Thyroid gland (tissue), 4 donors: ENCODE results near the gene NXPE3. TPM values are rescaled to one million over a fixed set of nuclear protein-coding genes. Genes with fewer than 3 reads are reported as not detected.
A peak's percentile ranks its signal among the peaks of the same experiment; 100 is the strongest.

Experiments
- DNase-seq, 2 donors: peaks; one replicate each; pipeline ENCODE4 v3.0.0-alpha.2; 2019
- H3K27ac ChIP-seq, 3 donors: fragments of 200-600 bp; sonication (generic); 1 replicate in 2 of 3; 2 replicates in 1 of 3; pipeline ENCODE4 v1.5.1; 2016 to 2019; ENCODE audit warnings: mild to moderate bottlenecking in 1 of 3, moderate library complexity in 1 of 3
- H3K27me3 ChIP-seq: fragments of 200-600 bp; sonication (generic); one replicate; pipeline ENCODE4 v1.5.1; 2019
- H3K36me3 ChIP-seq, 2 donors: fragments of 200-600 bp; sonication (generic); one replicate each; pipeline ENCODE4 v1.5.1; 2016 to 2019
- H3K4me1 ChIP-seq, 2 donors: fragments of 200-600 bp; sonication (generic); one replicate each; pipeline ENCODE4 v1.5.1; 2017 to 2019
- H3K4me3 ChIP-seq, 3 donors: fragments of 200-600 bp; sonication (generic); replicated peaks in 1 of 3; 1 replicate in 2 of 3; 2 replicates in 1 of 3; pipeline ENCODE4 v1.5.1; 2016; ENCODE audit warnings: mild to moderate bottlenecking in 1 of 3
- H3K9me3 ChIP-seq: fragments of 200-600 bp; sonication (generic); one replicate; pipeline ENCODE4 v1.5.1; 2017
- POLR2A ChIP-seq, 2 donors: fragments of 450-650 bp; IDR thresholded peaks; one replicate each; pipeline ENCODE4 v1.6.1; 2017; ENCODE audit warnings: antibody characterized with exemption in 2 of 2, mild to moderate bottlenecking in 2 of 2, moderate library complexity in 1 of 2
- WGBS, 2 donors: methylation state at CpG; one replicate each; pipeline ENCODE4 v1.1.5; 2017; 5-methylcytosine and 5-hydroxymethylcytosine counted together
- intact Hi-C: fragments of 100-400 bp; cut with DNase I; formaldehyde crosslinking; loops from one replicate; pipeline ENCODE4 v1.15.1; 2023
- total RNA-seq, 4 donors: library from RNA; depleted of rRNA; stranded (reverse); fragments of >200 nt; gene quantifications; one replicate each; pipeline ENCODE4 v1.2.3, GENCODE V29; 2016
- TF ChIP-seq, protein P1 (sequence below), 6 experiments: fragments of 200-600 bp in 3 of 6; fragments of 450-650 bp in 3 of 6; sonication (generic) in 3 of 6; IDR thresholded peaks; one replicate each; pipeline ENCODE4 v1.5.1; 2016 to 2019; ENCODE audit warnings: antibody characterized with exemption in 6 of 6, mild to moderate bottlenecking in 2 of 6, inconsistent platforms in 1 of 6, moderate library complexity in 1 of 6

Gene NXPE3
- total RNA-seq, 4 donors from 2014 or later = 10.5 to 18.9 (median 13.2) TPM

DNA sequence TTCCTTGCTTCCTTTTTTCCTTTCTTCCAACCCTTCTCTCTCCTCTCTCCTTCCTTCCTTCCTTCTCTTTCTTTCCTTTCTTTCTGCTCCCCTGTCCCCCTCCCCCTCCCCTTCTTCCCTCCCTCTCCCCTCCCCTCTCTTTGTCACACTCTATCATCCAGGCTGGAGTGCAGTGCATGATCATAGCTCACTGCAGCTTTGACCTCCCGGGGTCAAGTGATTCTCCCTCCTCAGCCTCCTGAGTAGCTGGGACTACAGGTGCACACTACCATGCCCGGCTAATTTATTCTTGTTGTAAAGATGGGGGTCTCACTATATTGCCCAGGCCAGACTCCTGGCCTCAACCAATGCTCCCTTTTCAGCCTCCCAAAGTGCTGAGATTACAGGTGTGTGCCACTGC, 89.0 kb downstream of the NXPE3 start:
- Histone ChIP-seq H3K27ac (peak overlapping the region; percentile 49 to 69 (median 69)), H3K27me3 (no peaks in the 10 kb centered on the region), H3K36me3 (no peaks in the 10 kb centered on the region), H3K4me3 (no peak overlapping the region), H3K4me1 (peaks cover 25 to 29% of the 10 kb centered on the region in 2 donors), H3K9me3 (no peaks in the 10 kb centered on the region)
- WGBS, 2 donors = 67 to 68% methylated on average over 2 of the region's 2 CpGs
- intact Hi-C loops = no loop called here
- no peak for DNase-seq
- no peak for TF ChIP-seq POLR2A (IDR thresholded peaks at IDR 0.05)
- TF ChIP-seq, protein P1, sequence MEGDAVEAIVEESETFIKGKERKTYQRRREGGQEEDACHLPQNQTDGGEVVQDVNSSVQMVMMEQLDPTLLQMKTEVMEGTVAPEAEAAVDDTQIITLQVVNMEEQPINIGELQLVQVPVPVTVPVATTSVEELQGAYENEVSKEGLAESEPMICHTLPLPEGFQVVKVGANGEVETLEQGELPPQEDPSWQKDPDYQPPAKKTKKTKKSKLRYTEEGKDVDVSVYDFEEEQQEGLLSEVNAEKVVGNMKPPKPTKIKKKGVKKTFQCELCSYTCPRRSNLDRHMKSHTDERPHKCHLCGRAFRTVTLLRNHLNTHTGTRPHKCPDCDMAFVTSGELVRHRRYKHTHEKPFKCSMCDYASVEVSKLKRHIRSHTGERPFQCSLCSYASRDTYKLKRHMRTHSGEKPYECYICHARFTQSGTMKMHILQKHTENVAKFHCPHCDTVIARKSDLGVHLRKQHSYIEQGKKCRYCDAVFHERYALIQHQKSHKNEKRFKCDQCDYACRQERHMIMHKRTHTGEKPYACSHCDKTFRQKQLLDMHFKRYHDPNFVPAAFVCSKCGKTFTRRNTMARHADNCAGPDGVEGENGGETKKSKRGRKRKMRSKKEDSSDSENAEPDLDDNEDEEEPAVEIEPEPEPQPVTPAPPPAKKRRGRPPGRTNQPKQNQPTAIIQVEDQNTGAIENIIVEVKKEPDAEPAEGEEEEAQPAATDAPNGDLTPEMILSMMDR (IDR thresholded peaks at IDR 0.05) = no peak

DNA sequence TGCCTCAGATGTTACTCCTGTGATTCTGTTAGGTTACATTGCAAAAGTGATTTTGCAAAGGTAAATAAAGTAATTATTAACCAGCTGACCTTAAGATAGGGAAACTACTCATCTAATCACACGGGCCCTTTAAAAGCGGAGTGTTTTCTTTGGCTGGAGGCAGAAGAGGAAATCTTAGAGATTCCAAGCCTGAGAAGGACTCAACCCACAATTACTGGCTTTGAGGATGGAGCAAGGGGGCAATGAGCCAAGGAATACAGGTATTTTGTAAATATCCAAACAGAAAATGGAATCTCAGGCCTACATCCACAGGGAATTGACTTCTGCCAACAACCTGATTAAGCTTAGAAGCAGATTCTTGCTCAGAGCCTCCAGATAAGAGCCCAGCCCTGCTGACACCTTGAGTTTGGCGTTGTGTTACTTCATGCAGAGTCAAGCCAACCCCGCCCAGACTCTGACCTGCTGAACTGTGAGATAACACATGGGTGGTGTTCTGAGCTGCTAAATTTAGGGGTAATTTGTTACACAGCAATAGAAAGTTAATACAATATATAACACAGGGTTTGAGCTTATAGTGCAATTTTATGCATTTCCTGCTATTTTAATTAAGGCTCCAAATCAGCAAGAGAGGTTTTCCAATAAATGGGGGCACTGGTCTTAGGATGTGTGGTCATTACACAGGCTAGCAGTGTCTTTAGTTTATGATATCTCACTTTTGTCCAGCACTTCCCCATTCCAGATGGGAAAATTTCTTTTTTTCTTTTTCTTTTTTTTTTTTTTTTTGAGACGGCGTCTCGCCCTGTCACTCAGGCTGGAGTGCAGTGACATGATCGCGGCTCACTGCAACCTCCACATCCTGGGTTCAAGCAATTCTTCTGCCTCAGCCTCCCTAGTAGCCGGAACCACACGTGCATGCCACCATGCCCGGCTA, 89.8 kb downstream of the NXPE3 start:
- Histone ChIP-seq H3K27me3 (no peaks in the 10 kb centered on the region), H3K27ac (peak overlapping the region; percentile 49 to 69 (median 69)), H3K4me3 (no peak overlapping the region), H3K9me3 (no peaks in the 10 kb centered on the region), H3K36me3 (no peaks in the 10 kb centered on the region), H3K4me1 (peaks cover 25 to 29% of the 10 kb centered on the region in 2 donors)
- peak; percentile 55 to 62 for DNase-seq
- intact Hi-C loops = no loop called here
- no peak for TF ChIP-seq POLR2A (IDR thresholded peaks at IDR 0.05)
- TF ChIP-seq, protein P1 (IDR thresholded peaks at IDR 0.05) = no peak
- WGBS, 2 donors = 66 to 71% methylated on average over 12 of the region's 12 CpGs

DNA sequence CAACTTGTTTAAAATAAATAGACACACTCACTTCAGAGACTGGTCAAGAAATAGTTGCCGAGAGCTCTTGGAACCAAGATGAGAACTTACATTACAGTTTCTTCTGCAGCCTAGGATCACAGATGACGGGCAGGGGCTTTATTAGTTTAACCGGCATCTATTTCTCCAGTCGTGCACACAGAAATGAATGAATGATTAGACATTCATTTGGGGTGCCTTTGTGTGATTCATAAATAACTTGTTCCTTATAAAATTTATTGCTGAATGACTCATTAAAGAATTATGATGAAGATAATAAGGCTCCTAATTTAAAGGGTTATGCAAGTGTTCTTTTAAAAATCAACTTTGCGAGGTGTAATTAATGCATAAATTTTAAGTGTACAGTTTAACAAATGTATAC, 91.1 kb downstream of the NXPE3 start:
- no peak for DNase-seq
- no peak overlapping the region for H3K27ac ChIP-seq
- H3K9me3 ChIP-seq = no peaks in the 10 kb centered on the region
- H3K4me3 ChIP-seq = no peak overlapping the region
- TF ChIP-seq POLR2A (IDR thresholded peaks at IDR 0.05) = no peak
- TF ChIP-seq, protein P1 (IDR thresholded peaks at IDR 0.05) = no peak
- H3K36me3 ChIP-seq = no peaks in the 10 kb centered on the region
- H3K27me3 ChIP-seq = no peaks in the 10 kb centered on the region
- H3K4me1 ChIP-seq = peaks cover 25 to 29% of the 10 kb centered on the region in 2 donors
- intact Hi-C loops = no loop called here
- 96% methylated on average over 5 of the region's 5 CpGs for WGBS, 2 donors

DNA sequence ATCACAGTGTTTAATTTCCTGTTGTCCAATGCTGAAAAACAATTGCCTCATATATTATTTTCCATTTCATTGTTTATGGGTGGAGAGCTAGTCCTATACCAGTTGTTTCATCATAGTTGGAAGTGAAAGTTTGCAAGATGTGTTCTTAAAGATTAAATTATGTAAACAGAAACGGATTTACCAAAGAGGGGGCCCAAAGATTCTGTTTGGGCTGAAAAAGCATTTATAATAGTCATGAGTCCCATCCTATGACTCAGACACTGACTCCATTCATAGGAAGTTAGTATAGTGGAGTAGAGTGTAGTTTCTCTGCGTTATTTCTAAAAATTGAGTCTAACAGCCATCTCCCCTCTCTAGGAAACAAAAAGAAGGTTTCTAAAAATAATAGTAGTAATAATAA, 94.6 kb downstream of the NXPE3 start:
- H3K27me3 ChIP-seq = no peaks in the 10 kb centered on the region
- intact Hi-C loops = no loop called here
- no peak for DNase-seq
- peaks cover 5 to 6% of the 10 kb centered on the region in 2 donors for H3K4me1 ChIP-seq
- no peak overlapping the region for H3K4me3 ChIP-seq
- 90 to 93% methylated on average over 2 of the region's 2 CpGs for WGBS, 2 donors
- H3K36me3 ChIP-seq = no peaks in the 10 kb centered on the region
- H3K27ac ChIP-seq = no peak overlapping the region
- no peaks in the 10 kb centered on the region for H3K9me3 ChIP-seq
- no peak for TF ChIP-seq POLR2A (IDR thresholded peaks at IDR 0.05)
- TF ChIP-seq, protein P1 (IDR thresholded peaks at IDR 0.05) = no peak

DNA sequence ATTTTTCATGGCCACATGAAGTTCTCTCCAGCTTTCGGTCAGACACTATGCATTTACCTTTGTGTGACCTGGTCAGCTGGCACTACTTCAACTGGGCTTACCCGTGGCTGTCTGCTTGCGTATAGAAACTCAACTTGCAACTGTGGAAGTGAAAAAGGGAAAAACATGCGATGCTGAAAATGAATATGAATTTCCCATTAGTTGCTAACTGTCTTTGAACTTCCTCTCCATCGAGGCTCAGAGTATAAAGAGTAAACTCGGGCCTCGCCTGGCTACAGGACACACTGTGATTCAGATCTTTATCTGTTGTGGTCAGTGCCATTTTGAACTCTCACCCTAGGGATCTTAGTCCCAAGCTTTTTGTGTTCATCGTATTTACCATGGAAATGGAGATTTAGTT, 97.1 kb downstream of the NXPE3 start:
- 84% methylated on average over 8 of the region's 8 CpGs for WGBS, 2 donors
- TF ChIP-seq, protein P1 (IDR thresholded peaks at IDR 0.05) = no peak
- TF ChIP-seq POLR2A (IDR thresholded peaks at IDR 0.05) = no peak
- H3K4me3 ChIP-seq = no peak overlapping the region
- H3K9me3 ChIP-seq = no peaks in the 10 kb centered on the region
- intact Hi-C loops = no loop called here
- H3K36me3 ChIP-seq = no peaks in the 10 kb centered on the region
- H3K27me3 ChIP-seq = no peaks in the 10 kb centered on the region
- DNase-seq = no peak
- H3K4me1 ChIP-seq = no peaks in the 10 kb centered on the region
- H3K27ac ChIP-seq = no peak overlapping the region
